H1 (cell line): ENCODE data around the gene PCGF3. TPM values are rescaled to one million over a fixed set of nuclear protein-coding genes. Genes with fewer than 3 reads are reported as not detected.

Experiments used
- RNF2 ChIP-seq: fragments of 200-900, 300-1000 bp; sonication (generic); IDR thresholded peaks from 2 replicates; pipeline ENCODE4 v1.7.1; 2016; ENCODE audit warnings: borderline replicate concordance, low read depth, mild to moderate bottlenecking, antibody characterized with exemption, low read length; ENCODE audit not compliant: poor library complexity, severe bottlenecking; ENCODE audit errors: missing control alignments
- TBP ChIP-seq: IDR thresholded peaks from 2 replicates; pipeline ENCODE4 v1.6.1; 2011; ENCODE audit warnings: low read depth, low read length, improper control_type of control experiment
- ZNF274 ChIP-seq: IDR thresholded peaks from 2 replicates; pipeline ENCODE4 v1.7.0; 2012; ENCODE audit warnings: low read length, borderline replicate concordance; ENCODE audit errors: extremely low read depth
- polyA plus RNA-seq, 7 experiments: library from polyadenylated mRNA; depleted of rRNA in 3 of 7; stranded (reverse) in 5 of 7; unstranded in 2 of 7; fragments of >200 nt in 5 of 7; fragments of 200-250 nt in 2 of 7; gene quantifications; 1 replicate in 5 of 7; 2 replicates in 1 of 7; 4 replicates in 1 of 7; pipeline versions ENCODE4 v1.2.1 to v1.2.3, GENCODE V29; 2011 to 2013; ENCODE audit warnings: missing spikeins in 2 of 7, mixed read lengths in 2 of 7
- total RNA-seq: library from RNA; stranded (reverse); fragmentation: NEBNext Ultra II Directional; extraction: Animal tissue kit (Norgen Biotek cat#: 25700); gene quantifications from 2 replicates; pipeline ENCODE4 v1.2.1, GENCODE V29; 2021
- TF ChIP-seq, protein P1 (sequence below): IDR thresholded peaks from 2 replicates; pipeline ENCODE4 v1.6.1; 2012; ENCODE audit warnings: low read length, inconsistent platforms

The PCGF3 gene
- total and polyA plus RNA-seq, 2 of the 8 experiments (the other 6 are each of a cell fraction or from before 2014, with no cell fraction given), result 52.7 to 52.9 TPM

DNA sequence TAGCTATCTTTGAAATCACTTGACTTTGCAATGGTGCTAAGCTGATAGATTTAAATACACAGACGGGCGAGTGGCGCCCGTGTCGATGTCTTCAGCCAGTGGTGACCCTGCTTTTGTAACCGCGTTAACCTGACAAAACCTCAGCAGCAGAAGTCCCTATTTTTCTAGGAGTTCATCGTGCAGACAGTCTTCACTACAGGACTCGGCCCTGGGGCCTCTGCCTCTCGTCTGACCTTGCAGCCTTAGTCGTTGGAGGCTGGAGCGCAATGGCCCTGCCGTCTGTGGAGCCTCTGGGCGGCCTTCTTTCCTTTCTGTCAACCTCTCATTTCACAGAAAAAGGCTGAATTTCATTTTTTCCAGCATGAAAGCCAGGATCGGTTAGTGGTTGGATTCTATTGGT lies 62.4 kb downstream of the PCGF3 start (continued):
- TF ChIP-seq ZNF274, result no peak
- TF ChIP-seq TBP, result no peak
- TF ChIP-seq, protein P1, sequence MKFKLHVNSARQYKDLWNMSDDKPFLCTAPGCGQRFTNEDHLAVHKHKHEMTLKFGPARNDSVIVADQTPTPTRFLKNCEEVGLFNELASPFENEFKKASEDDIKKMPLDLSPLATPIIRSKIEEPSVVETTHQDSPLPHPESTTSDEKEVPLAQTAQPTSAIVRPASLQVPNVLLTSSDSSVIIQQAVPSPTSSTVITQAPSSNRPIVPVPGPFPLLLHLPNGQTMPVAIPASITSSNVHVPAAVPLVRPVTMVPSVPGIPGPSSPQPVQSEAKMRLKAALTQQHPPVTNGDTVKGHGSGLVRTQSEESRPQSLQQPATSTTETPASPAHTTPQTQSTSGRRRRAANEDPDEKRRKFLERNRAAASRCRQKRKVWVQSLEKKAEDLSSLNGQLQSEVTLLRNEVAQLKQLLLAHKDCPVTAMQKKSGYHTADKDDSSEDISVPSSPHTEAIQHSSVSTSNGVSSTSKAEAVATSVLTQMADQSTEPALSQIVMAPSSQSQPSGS, result no peak
- no peak for TF ChIP-seq RNF2
